A673 (cell line): ENCODE data around the gene TOMM7. TPM values are rescaled to one million over a fixed set of nuclear protein-coding genes. Genes with fewer than 3 reads are reported as not detected.

ENCODE experiments used
- BruUV-seq: library from RNA; stranded (reverse); fragments of 400-500 nt; replicated peaks from 2 replicates; lab custom pipeline; 2021; lab: Mats Ljungman, UMichigan
- CTCF ChIA-PET: fragments of 300-600 bp; sonication (Branson Sonifier 250); formaldehyde crosslinking; loops from one replicate; lab custom pipeline; 2022; ENCODE audit warnings: antibody characterized with exemption; lab: Charles Lee
- POLR2A ChIA-PET: fragments of 300-600 bp; sonication (Branson Sonifier 250); formaldehyde crosslinking; loops from one replicate; lab custom pipeline; 2022; ENCODE audit warnings: antibody characterized with exemption; ENCODE audit not compliant: low non-redundant PET; lab: Charles Lee
- DNase-seq: peaks from one replicate; pipeline ENCODE4 v3.0.0-alpha.2; 2015; ENCODE audit warnings: low spot score
- H3K27ac ChIP-seq: fragments of 200-600 bp; sonication (generic); 2 replicates; pipeline ENCODE4 v1.5.1; 2016; ENCODE audit warnings: mixed run types, low read depth, mild to moderate bottlenecking, mixed read lengths, antibody characterized with exemption, low read length; ENCODE audit not compliant: poor library complexity, severe bottlenecking
- H3K27me3 ChIP-seq: fragments of 200-600 bp; sonication (generic); replicated peaks from 2 replicates; pipeline ENCODE4 v1.6.1; 2017; ENCODE audit warnings: mixed run types, low read depth, mild to moderate bottlenecking, mixed read lengths, antibody characterized with exemption, low read length; ENCODE audit not compliant: insufficient read depth, poor library complexity
- H3K36me3 ChIP-seq: fragments of 200-600 bp; sonication (generic); 2 replicates; pipeline ENCODE4 v1.6.1; 2016; ENCODE audit warnings: mixed run types, mild to moderate bottlenecking, mixed read lengths, antibody characterized with exemption, low read length; ENCODE audit not compliant: insufficient read depth, poor library complexity, severe bottlenecking
- H3K4me1 ChIP-seq: fragments of 200-600 bp; sonication (generic); 2 replicates; pipeline ENCODE4 v1.6.1; 2017; ENCODE audit warnings: mixed run types, mild to moderate bottlenecking, mixed read lengths, antibody characterized with exemption, low read length; ENCODE audit not compliant: insufficient read depth, poor library complexity, severe bottlenecking
- H3K4me3 ChIP-seq: fragments of 200-600 bp; sonication (generic); 2 replicates; pipeline ENCODE4 v1.5.1; 2016; ENCODE audit warnings: low read depth, mixed run types, mild to moderate bottlenecking, mixed read lengths, low read length; ENCODE audit not compliant: poor library complexity, severe bottlenecking
- H3K9me3 ChIP-seq: fragments of 200-600 bp; sonication (generic); 2 replicates; pipeline ENCODE4 v1.6.1; 2016; ENCODE audit warnings: mixed run types, low read depth, mild to moderate bottlenecking, mixed read lengths, antibody characterized with exemption, low read length; ENCODE audit not compliant: poor library complexity, severe bottlenecking
- EZH2 ChIP-seq: fragments of 200-600 bp; sonication (generic); IDR thresholded peaks from 2 replicates; pipeline ENCODE4 v1.6.1; 2017; ENCODE audit warnings: borderline replicate concordance, low read depth, mild to moderate bottlenecking, mixed read lengths, antibody characterized with exemption, low read length; ENCODE audit not compliant: poor library complexity, severe bottlenecking
- intact Hi-C: fragments of 100-400 bp; cut with micrococcal nuclease; formaldehyde crosslinking; loops from one replicate; pipeline ENCODE4 v1.10.0; 2022; ENCODE audit not compliant: unreplicated experiment
- total RNA-seq: library from RNA; stranded (reverse); gene quantifications from 2 replicates; pipeline ENCODE4 v1.2.3, GENCODE V29; 2021
- TF ChIP-seq, protein P1 (sequence below): fragments of 300-800, 200-600 bp; sonication (generic); conservative IDR thresholded peaks from 2 replicates; pipeline ENCODE4 v1.5.1; 2017; ENCODE audit warnings: low read depth, mild to moderate bottlenecking, antibody characterized with exemption, low read length, moderate library complexity, mixed read lengths

The TOMM7 gene
- total RNA-seq, 1 experiment from 2014 or later, result 149 TPM

DNA sequence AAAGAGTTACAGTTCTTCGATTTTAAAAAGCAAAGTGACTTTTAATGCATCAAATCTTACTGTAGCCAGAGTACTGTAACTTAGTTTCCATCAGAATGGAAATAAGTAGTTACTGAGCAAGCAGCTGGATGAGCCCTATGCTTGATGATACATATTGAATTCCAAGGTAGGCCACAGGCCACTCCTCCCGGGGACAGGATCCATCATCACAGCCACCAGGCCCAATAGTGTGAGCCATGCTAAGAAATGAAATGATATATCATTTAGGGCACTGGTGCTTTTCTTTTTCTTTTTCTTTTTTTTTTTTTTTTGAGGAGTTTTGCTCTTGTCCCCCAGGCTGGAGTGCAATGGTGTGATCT, 42.9 kb upstream of the TOMM7 start:
- TF ChIP-seq EZH2, result no peak
- TF ChIP-seq, protein P1, sequence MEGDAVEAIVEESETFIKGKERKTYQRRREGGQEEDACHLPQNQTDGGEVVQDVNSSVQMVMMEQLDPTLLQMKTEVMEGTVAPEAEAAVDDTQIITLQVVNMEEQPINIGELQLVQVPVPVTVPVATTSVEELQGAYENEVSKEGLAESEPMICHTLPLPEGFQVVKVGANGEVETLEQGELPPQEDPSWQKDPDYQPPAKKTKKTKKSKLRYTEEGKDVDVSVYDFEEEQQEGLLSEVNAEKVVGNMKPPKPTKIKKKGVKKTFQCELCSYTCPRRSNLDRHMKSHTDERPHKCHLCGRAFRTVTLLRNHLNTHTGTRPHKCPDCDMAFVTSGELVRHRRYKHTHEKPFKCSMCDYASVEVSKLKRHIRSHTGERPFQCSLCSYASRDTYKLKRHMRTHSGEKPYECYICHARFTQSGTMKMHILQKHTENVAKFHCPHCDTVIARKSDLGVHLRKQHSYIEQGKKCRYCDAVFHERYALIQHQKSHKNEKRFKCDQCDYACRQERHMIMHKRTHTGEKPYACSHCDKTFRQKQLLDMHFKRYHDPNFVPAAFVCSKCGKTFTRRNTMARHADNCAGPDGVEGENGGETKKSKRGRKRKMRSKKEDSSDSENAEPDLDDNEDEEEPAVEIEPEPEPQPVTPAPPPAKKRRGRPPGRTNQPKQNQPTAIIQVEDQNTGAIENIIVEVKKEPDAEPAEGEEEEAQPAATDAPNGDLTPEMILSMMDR, result no peak
- H3K4me1 ChIP-seq, result no peaks in the 10 kb centered on the region
- intact Hi-C loops, result no loop called here
- no peaks in the 10 kb centered on the region for H3K27me3 ChIP-seq
- no TSS peak for BruUV-seq
- H3K36me3 ChIP-seq, result peaks cover 8% of the 10 kb centered on the region
- H3K9me3 ChIP-seq, result no peaks in the 10 kb centered on the region
- H3K27ac ChIP-seq, result no peak overlapping the region
- no peak for DNase-seq
- ChIA-PET POLR2A (no interaction called here), CTCF (no interaction called here)
- H3K4me3 ChIP-seq, result no peak overlapping the region

DNA sequence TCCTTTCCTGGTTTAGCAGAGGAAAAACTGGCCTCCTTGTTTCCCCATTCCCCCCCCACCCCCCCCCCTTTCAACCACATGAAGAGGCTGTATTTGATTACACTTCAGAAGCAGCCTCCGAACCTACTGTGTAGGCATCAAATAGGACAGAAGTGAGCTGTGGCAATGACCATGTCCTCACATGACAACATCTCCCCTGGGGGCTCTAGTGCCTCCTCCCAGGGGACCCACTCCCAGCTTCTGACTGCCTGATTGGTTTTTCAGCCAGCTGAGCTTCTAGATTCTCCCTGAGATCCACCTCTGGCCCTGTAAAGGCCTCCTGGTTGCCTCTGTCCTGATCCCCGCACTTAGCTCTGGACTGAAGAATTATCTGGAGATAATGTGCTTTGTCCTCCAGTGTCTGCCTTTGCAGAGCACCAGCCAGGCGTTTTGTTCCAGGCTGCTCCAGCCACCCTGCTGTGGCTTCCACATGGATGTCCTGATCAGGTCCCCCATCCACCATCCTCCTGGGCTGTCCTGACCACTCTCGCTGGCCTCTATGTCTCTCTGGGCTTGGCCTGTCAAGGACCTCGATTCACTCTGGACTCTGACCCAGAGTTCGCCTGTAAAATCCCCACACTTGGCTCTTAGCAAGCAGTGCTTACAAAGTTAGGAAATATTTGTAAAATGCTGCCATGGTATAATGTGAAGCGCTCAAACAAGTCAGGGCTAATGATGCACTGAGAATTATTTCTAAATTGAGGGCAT, 42.4 kb upstream of the TOMM7 start:
- CTCF ChIA-PET, result no interaction called here
- Histone ChIP-seq H3K4me3 (no peak overlapping the region), H3K36me3 (peaks cover 13% of the 10 kb centered on the region), H3K9me3 (no peaks in the 10 kb centered on the region), H3K4me1 (no peaks in the 10 kb centered on the region), H3K27ac (no peak overlapping the region), H3K27me3 (no peaks in the 10 kb centered on the region)
- no TSS peak for BruUV-seq
- peak; percentile 37 for DNase-seq
- POLR2A ChIA-PET, result interaction anchor here (0.6 to 0.7 kb wide), 2 partner anchors 8 to 124 kb away, joined by 5 to 6 read pairs; no protein-coding TSS in a partner anchor
- intact Hi-C loops, result no loop called here
- TF ChIP-seq, protein P1, result no peak
- no peak for TF ChIP-seq EZH2

DNA sequence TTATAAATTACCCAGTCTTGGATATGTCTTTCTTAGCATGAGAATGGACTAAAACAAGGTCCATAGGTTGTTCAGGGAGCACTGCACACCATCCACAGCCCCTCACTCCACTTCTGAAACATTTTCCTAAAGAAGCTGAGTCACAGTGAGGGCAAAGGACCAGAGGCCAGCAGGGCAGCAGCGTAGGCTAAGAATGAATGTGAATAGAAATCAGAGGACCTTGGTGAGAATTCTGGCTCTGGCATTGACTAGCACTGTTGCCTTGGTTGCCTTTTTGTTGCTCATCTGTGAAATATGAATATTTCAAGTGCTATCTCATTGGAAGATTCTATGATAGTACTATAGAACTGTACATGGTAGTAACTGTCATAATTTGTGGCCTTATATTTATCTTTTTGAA, 41.7 kb upstream of the TOMM7 start:
- no peak for DNase-seq
- Histone ChIP-seq H3K4me3 (no peak overlapping the region), H3K27me3 (no peaks in the 10 kb centered on the region), H3K4me1 (no peaks in the 10 kb centered on the region), H3K36me3 (peaks cover 14% of the 10 kb centered on the region), H3K27ac (no peak overlapping the region), H3K9me3 (no peaks in the 10 kb centered on the region)
- TF ChIP-seq, protein P1, result no peak
- TF ChIP-seq EZH2, result no peak
- intact Hi-C loops, result no loop called here
- CTCF ChIA-PET, result no interaction called here
- BruUV-seq, result no TSS peak
- POLR2A ChIA-PET, result interaction anchor here (0.7 kb wide), 1 partner anchor 125 kb away, joined by 6 read pairs; no protein-coding TSS in a partner anchor
